HepG2 (cell line): ENCODE measurements around the gene EHD1. TPM values are rescaled to one million over a fixed set of nuclear protein-coding genes. Genes with fewer than 3 reads are reported as not detected.

Experiments used
- ATAC-seq: fragments of 200-7000 bp; cut with Tn5 transposase; 3 replicates; pipeline ENCODE4 v1.9.1; 2020; ENCODE audit warnings: mild to moderate bottlenecking, moderate library complexity
- BruUV-seq: library from RNA; stranded (reverse); fragments of 400-500 nt; replicated peaks from 2 replicates; lab custom pipeline; 2021; lab: Mats Ljungman, UMichigan
- CTCF ChIA-PET: fragments of 300-600 bp; formaldehyde crosslinking; extraction: SDS; loops from one replicate; lab custom pipeline; 2021; ENCODE audit warnings: low total read pairs, inconsistent platforms, low intra/inter-chr PET ratio; lab: Yijun Ruan, JAX
- POLR2A ChIA-PET: fragments of 350-600 bp; sonication (Branson Sonifier 250); formaldehyde crosslinking; loops from one replicate; lab custom pipeline; 2020; ENCODE audit warnings: antibody characterized with exemption, inconsistent platforms; lab: Yijun Ruan, JAX
- DNase-seq: peaks from one replicate; pipeline ENCODE4 v3.0.0-alpha.2; 2015; ENCODE audit warnings: low spot score
- FAIRE-seq: peaks from 3 replicates; lab custom pipeline; 2011; peaks lifted over from hg19 to GRCh38; lab: Jason Lieb, UNC
- H2AFZ ChIP-seq: one replicate; pipeline ENCODE4 v1.6.1; 2011; ENCODE audit warnings: low read length, inconsistent platforms
- H3K27ac ChIP-seq: fragments of 300-600 bp; 3 replicates; pipeline ENCODE4 v1.8.0; 2011; ENCODE audit warnings: mixed run types, mild to moderate bottlenecking, mixed read lengths, low read length, inconsistent platforms; ENCODE audit not compliant: insufficient read depth; ENCODE audit errors: extremely low read length
- H3K27me3 ChIP-seq, 2 experiments: fragments of 200-600 bp in 1 of 2; 2 replicates in 1 of 2; 3 replicates in 1 of 2; pipeline versions ENCODE4 v1.6.0 to v1.8.0; 2011; ENCODE audit warnings: low read length in 2 of 2, mild to moderate bottlenecking in 2 of 2, moderate library complexity in 2 of 2, inconsistent platforms in 1 of 2; ENCODE audit not compliant: insufficient read depth in 2 of 2, control insufficient read depth in 1 of 2
- H3K36me3 ChIP-seq, 2 experiments: fragments of 200-600 bp in 1 of 2; replicated peaks in 1 of 2; 2 replicates in 1 of 2; 3 replicates in 1 of 2; pipeline versions ENCODE4 v1.5.1 to v1.8.0; 2011; ENCODE audit warnings: low read length in 2 of 2, inconsistent platforms in 1 of 2; ENCODE audit not compliant: insufficient read depth in 2 of 2, control insufficient read depth in 1 of 2
- H3K4me1 ChIP-seq: 2 replicates; pipeline ENCODE4 v1.5.1; 2012; ENCODE audit warnings: low read length, inconsistent platforms; ENCODE audit not compliant: insufficient read depth
- H3K4me2 ChIP-seq: 2 replicates; pipeline ENCODE4 v1.6.0; 2011; ENCODE audit warnings: low read depth, low read length, inconsistent platforms
- H3K4me3 ChIP-seq, 3 experiments: fragments of 200-600 bp in 1 of 3; sonication (generic), shearing (Covaris generic) in 1 of 3; replicated peaks in 1 of 3; 2 replicates each; pipeline ENCODE4 v1.5.1; 2011 to 2016; ENCODE audit warnings: low read length in 3 of 3, inconsistent platforms in 2 of 3, low read depth in 2 of 3, mild to moderate bottlenecking in 2 of 3, control low read depth in 1 of 3, mixed read lengths in 1 of 3; ENCODE audit not compliant: insufficient read depth in 1 of 3
- H3K79me2 ChIP-seq: one replicate; pipeline ENCODE4 v1.6.1; 2011; ENCODE audit warnings: low read length, inconsistent platforms; ENCODE audit not compliant: insufficient read depth
- H3K9ac ChIP-seq: 2 replicates; pipeline ENCODE4 v1.6.0; 2011; ENCODE audit warnings: mild to moderate bottlenecking, low read depth, low read length, inconsistent platforms; ENCODE audit not compliant: insufficient read depth
- H3K9me3 ChIP-seq: 2 replicates; pipeline ENCODE4 v1.5.1; 2012; ENCODE audit warnings: mild to moderate bottlenecking, low read length
- H4K20me1 ChIP-seq: 2 replicates; pipeline ENCODE4 v1.6.0; 2011; ENCODE audit warnings: inconsistent platforms, mild to moderate bottlenecking, low read length, moderate library complexity; ENCODE audit not compliant: insufficient read depth
- RBFOX2 ChIP-seq: fragments of 200-400 bp; formaldehyde crosslinking; IDR thresholded peaks from 2 replicates; pipeline ENCODE4 v1.6.1; 2017; ENCODE audit warnings: low read depth, mild to moderate bottlenecking, low read length
- SMAD1 ChIP-seq: sonication (generic); formaldehyde crosslinking; IDR thresholded peaks from 2 replicates; pipeline ENCODE4 v1.4.0; 2020; ENCODE audit warnings: missing genetic modification reagents, low read depth, mild to moderate bottlenecking, borderline replicate concordance
- WGBS: methylation state at CpG from one replicate; pipeline ENCODE4 v1.1.6; 2017; ENCODE audit warnings: low lambda C conversion rate; 5-methylcytosine and 5-hydroxymethylcytosine counted together
- in situ Hi-C: cut with HindIII; loops from 2 replicates; pipeline ENCODE4 v1.10.0; 2017; ENCODE audit warnings: low pct_unique_long_range_greater_than_20kb; ENCODE audit not compliant: extremely low pct_ligation_motif_present
- intact Hi-C: fragments of 100-400 bp; cut with micrococcal nuclease; formaldehyde crosslinking; loops from one replicate; pipeline ENCODE4 v1.10.0; 2022; ENCODE audit not compliant: unreplicated experiment
- polyA plus RNA-seq, 8 experiments: library from polyadenylated mRNA; depleted of rRNA in 3 of 8; stranded (reverse) in 7 of 8; unstranded in 1 of 8; fragments of >200 nt; fragmentation: Illumina TruSeq in 4 of 8; extraction: Trizol in 4 of 8; gene quantifications; 2 replicates each; pipeline versions ENCODE4 v1.2.1 to v1.2.3, GENCODE V29; 2011 to 2016; ENCODE audit warnings: low read depth in 4 of 8, missing spikeins in 1 of 8, mixed read lengths in 1 of 8; ENCODE audit not compliant: insufficient read depth in 1 of 8
- total RNA-seq, 5 experiments: library from RNA; depleted of rRNA; stranded (reverse); fragments of >200 nt; fragmentation: Illumina TruSeq; extraction: Trizol; gene quantifications; 2 replicates each; pipeline ENCODE4 v1.2.3, GENCODE V29; 2016; ENCODE audit warnings: low read depth in 1 of 5
- TF ChIP-seq, protein P1 (sequence below): sonication (generic); formaldehyde crosslinking; conservative IDR thresholded peaks from 2 replicates; pipeline ENCODE4 v1.5.0; 2020; ENCODE audit warnings: missing genetic modification reagents
- TF ChIP-seq, protein P2 (sequence below): IDR thresholded peaks from 2 replicates; pipeline ENCODE4 v1.4.0; 2020; ENCODE audit warnings: mild to moderate bottlenecking, missing genetic modification reagents

Gene EHD1
- total and polyA plus RNA-seq, 2 of the 13 experiments (the other 11 are each of a cell fraction or from before 2014, with no cell fraction given) = 23.6 to 26.6 TPM

GRCh38 chr11:64900263-64900678 lies 21.9 kb upstream of the EHD1 start:
- intact Hi-C loops = no loop called here
- in situ Hi-C loops = no loop called here
- Histone ChIP-seq H4K20me1 (no peaks in the 10 kb centered on the region), H3K9me3 (no peaks in the 10 kb centered on the region), H3K27ac (no peak overlapping the region), H3K4me1 (no peaks in the 10 kb centered on the region), H3K4me2 (no peak overlapping the region), H3K27me3 (no peaks in the 10 kb centered on the region), H3K4me3 (no peak overlapping the region), H3K9ac (no peak overlapping the region), H3K36me3 (peaks cover 24 to 33% of the 10 kb centered on the region in 2 experiments; a peak in 4 of 5 replicates), H3K79me2 (no peaks in the 10 kb centered on the region), H2AFZ (no peak overlapping the region)
- DNase-seq (no peak), FAIRE-seq (no peak), ATAC-seq (no peak)
- CTCF ChIA-PET = no interaction called here
- WGBS = 97% methylated on average over 13 of the region's 14 CpGs
- POLR2A ChIA-PET = interaction anchor here (1.3 kb wide), 1 partner anchor 16 kb away, joined by 6 read pairs; no protein-coding TSS in a partner anchor
- no TSS peak for BruUV-seq
- TF ChIP-seq SMAD1 (CRISPR knock-in tag) = no peak
- TF ChIP-seq, protein P1, sequence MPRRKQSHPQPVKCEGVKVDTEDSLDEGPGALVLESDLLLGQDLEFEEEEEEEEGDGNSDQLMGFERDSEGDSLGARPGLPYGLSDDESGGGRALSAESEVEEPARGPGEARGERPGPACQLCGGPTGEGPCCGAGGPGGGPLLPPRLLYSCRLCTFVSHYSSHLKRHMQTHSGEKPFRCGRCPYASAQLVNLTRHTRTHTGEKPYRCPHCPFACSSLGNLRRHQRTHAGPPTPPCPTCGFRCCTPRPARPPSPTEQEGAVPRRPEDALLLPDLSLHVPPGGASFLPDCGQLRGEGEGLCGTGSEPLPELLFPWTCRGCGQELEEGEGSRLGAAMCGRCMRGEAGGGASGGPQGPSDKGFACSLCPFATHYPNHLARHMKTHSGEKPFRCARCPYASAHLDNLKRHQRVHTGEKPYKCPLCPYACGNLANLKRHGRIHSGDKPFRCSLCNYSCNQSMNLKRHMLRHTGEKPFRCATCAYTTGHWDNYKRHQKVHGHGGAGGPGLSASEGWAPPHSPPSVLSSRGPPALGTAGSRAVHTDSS (CRISPR knock-in tag) = no peak

DNA sequence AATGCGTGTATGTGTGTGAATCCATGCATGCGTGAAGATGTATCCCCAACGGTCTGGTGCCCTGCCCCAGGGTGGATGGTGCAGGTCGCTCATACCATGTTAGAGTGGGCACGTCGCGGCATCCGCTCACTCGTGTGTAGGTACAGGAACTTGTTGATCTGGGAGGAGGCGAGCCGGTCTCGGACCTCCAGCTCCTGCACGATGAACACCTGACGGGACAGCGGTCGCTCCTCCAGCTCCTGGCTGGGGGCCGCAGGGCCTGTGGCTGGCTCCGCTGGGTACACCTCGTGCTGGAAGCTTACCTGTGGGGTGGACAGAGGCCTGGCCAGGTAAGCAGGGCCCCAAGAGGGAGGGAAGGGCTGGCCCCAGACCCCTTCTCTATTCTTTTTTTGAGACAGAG lies 20.1 kb upstream of the EHD1 start:
- no peak overlapping the region for H3K4me2 ChIP-seq
- no peaks in the 10 kb centered on the region for H3K79me2 ChIP-seq
- no peak overlapping the region for H3K27ac ChIP-seq
- ChIA-PET POLR2A (no interaction called here), CTCF (no interaction called here)
- TF ChIP-seq, protein P2, sequence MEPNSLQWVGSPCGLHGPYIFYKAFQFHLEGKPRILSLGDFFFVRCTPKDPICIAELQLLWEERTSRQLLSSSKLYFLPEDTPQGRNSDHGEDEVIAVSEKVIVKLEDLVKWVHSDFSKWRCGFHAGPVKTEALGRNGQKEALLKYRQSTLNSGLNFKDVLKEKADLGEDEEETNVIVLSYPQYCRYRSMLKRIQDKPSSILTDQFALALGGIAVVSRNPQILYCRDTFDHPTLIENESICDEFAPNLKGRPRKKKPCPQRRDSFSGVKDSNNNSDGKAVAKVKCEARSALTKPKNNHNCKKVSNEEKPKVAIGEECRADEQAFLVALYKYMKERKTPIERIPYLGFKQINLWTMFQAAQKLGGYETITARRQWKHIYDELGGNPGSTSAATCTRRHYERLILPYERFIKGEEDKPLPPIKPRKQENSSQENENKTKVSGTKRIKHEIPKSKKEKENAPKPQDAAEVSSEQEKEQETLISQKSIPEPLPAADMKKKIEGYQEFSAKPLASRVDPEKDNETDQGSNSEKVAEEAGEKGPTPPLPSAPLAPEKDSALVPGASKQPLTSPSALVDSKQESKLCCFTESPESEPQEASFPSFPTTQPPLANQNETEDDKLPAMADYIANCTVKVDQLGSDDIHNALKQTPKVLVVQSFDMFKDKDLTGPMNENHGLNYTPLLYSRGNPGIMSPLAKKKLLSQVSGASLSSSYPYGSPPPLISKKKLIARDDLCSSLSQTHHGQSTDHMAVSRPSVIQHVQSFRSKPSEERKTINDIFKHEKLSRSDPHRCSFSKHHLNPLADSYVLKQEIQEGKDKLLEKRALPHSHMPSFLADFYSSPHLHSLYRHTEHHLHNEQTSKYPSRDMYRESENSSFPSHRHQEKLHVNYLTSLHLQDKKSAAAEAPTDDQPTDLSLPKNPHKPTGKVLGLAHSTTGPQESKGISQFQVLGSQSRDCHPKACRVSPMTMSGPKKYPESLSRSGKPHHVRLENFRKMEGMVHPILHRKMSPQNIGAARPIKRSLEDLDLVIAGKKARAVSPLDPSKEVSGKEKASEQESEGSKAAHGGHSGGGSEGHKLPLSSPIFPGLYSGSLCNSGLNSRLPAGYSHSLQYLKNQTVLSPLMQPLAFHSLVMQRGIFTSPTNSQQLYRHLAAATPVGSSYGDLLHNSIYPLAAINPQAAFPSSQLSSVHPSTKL = no peak
- 0 out of 2 replicates have a peak, but pooled peaks have one; percentile 29 for TF ChIP-seq RBFOX2
- FAIRE-seq = no peak
- ATAC-seq = no peak
- no peak for DNase-seq
- 97% methylated on average over 10 of the region's 19 CpGs for whole genome bisulfite sequencing
- peaks cover 23 to 29% of the 10 kb centered on the region in 2 experiments; a peak in 4 of 5 replicates for H3K36me3 ChIP-seq
- no TSS peak for BruUV-seq
- in situ Hi-C loops (no loop called here), intact Hi-C loops (no loop called here)
- no peaks in the 10 kb centered on the region for H3K27me3 ChIP-seq
- H3K4me3 ChIP-seq = no peak overlapping the region
- H4K20me1 ChIP-seq = no peaks in the 10 kb centered on the region
- H2AFZ ChIP-seq = no peak overlapping the region
- H3K9ac ChIP-seq = no peak overlapping the region
- peaks cover 13% of the 10 kb centered on the region for H3K4me1 ChIP-seq
- H3K9me3 ChIP-seq = no peaks in the 10 kb centered on the region
